GM12864 (cell line): ENCODE data around the gene CYBA.

Experiments used
- DNase-seq: peaks from one replicate; pipeline ENCODE4 v3.0.0-alpha.2; 2011; ENCODE audit warnings: low read depth
- H3K4me3 ChIP-seq: 2 replicates; pipeline ENCODE4 v1.5.1; 2011; ENCODE audit warnings: mild to moderate bottlenecking, low read depth, low read length, control low read depth
- CTCF ChIP-seq: IDR thresholded peaks from 2 replicates; pipeline ENCODE4 v1.5.1; 2011; ENCODE audit warnings: low read depth, mild to moderate bottlenecking, moderate library complexity, low read length, control low read depth, inconsistent platforms; ENCODE audit errors: missing control alignments

CYBA gene

GRCh38 chr16:88645455-88645854 lies 5.4 kb downstream of the CYBA start:
- TF ChIP-seq CTCF, result no peak
- DNase-seq, result no peak
- no peak overlapping the region for H3K4me3 ChIP-seq

GRCh38 chr16:88643644-88643932 lies 7.3 kb downstream of the CYBA start:
- no peak for DNase-seq
- TF ChIP-seq CTCF, result no peak
- no peak overlapping the region for H3K4me3 ChIP-seq

- TF ChIP-seq CTCF, result no peak
- no peak for DNase-seq
- no peak overlapping the region for H3K4me3 ChIP-seq
Measured at GRCh38 chr16:88642881-88643643, 7.8 kb downstream of the CYBA start.

- DNase-seq, result no peak
- TF ChIP-seq CTCF, result no peak
- no peak overlapping the region for H3K4me3 ChIP-seq
Measured at GRCh38 chr16:88640498-88641247, 10.2 kb downstream of the CYBA start.

GRCh38 chr16:88640039-88640495 lies 10.8 kb downstream of the CYBA start:
- no peak for DNase-seq
- no peak for TF ChIP-seq CTCF
- no peak overlapping the region for H3K4me3 ChIP-seq

GRCh38 chr16:88639231-88640038 lies 11.4 kb downstream of the CYBA start:
- no peak for DNase-seq
- no peak for TF ChIP-seq CTCF
- H3K4me3 ChIP-seq, result no peak overlapping the region
